HepG2 (cell line): ENCODE data around the gene ART4. TPM values are rescaled to one million over a fixed set of nuclear protein-coding genes. Genes with fewer than 3 reads are reported as not detected.

ENCODE experiments used
- FOXA1 ChIP-seq, 2 experiments: fragments of 450-650 bp in 1 of 2; sonication (generic) in 1 of 2; formaldehyde crosslinking in 1 of 2; IDR thresholded peaks; 2 replicates each; pipeline versions ENCODE4 v1.4.0 to v1.6.1; 2016 to 2020; ENCODE audit warnings: missing genetic modification reagents in 1 of 2
- GFI1 ChIP-seq: sonication (generic); formaldehyde crosslinking; IDR thresholded peaks from 2 replicates; pipeline ENCODE4 v1.5.0; 2020; ENCODE audit warnings: missing genetic modification reagents, mild to moderate bottlenecking, borderline replicate concordance
- HOXA9 ChIP-seq: sonication (generic); formaldehyde crosslinking; IDR thresholded peaks from 2 replicates; pipeline ENCODE4 v1.8.1; 2022; ENCODE audit warnings: missing genetic modification reagents, mild to moderate bottlenecking, moderate library complexity, borderline replicate concordance
- ISX ChIP-seq: sonication (generic); formaldehyde crosslinking; conservative IDR thresholded peaks from 2 replicates; pipeline ENCODE4 v1.5.0; 2020; ENCODE audit warnings: missing genetic modification reagents
- KDM5A ChIP-seq: fragments of 200-600 bp; sonication (generic); IDR thresholded peaks from 2 replicates; pipeline ENCODE4 v1.7.0; 2018; ENCODE audit warnings: antibody characterized with exemption, mild to moderate bottlenecking, low read length, borderline replicate concordance
- KLF6 ChIP-seq: IDR thresholded peaks from 2 replicates; pipeline ENCODE4 v1.8.0; 2016; ENCODE audit warnings: missing biosample characterization, missing genetic modification reagents
- POLR2A ChIP-seq, 2 experiments: IDR thresholded peaks; 2 replicates each; pipeline ENCODE4 v1.6.1; 2011; ENCODE audit warnings: low read depth in 2 of 2, low read length in 2 of 2, mild to moderate bottlenecking in 1 of 2, moderate library complexity in 1 of 2; ENCODE audit not compliant: insufficient read depth in 1 of 2
- RAD21 ChIP-seq: fragments of 450-650 bp; formaldehyde crosslinking; IDR thresholded peaks from 2 replicates; pipeline ENCODE4 v1.5.0; 2020; ENCODE audit warnings: mild to moderate bottlenecking
- SCMH1 ChIP-seq: sonication (generic); formaldehyde crosslinking; IDR thresholded peaks from 2 replicates; pipeline ENCODE4 v1.9.0; 2021; ENCODE audit warnings: missing genetic modification reagents, mild to moderate bottlenecking, borderline replicate concordance
- TCF7 ChIP-seq: sonication (generic); IDR thresholded peaks from 2 replicates; pipeline ENCODE4 v1.6.1; 2016; ENCODE audit warnings: antibody characterized with exemption, low read depth
- ZNF143 ChIP-seq: sonication (generic); formaldehyde crosslinking; IDR thresholded peaks from 2 replicates; pipeline ENCODE4 v1.4.0; 2020; ENCODE audit warnings: missing genetic modification reagents
- ZNF550 ChIP-seq: sonication (generic); formaldehyde crosslinking; IDR thresholded peaks from 2 replicates; pipeline ENCODE4 v1.4.0; 2020; ENCODE audit warnings: mild to moderate bottlenecking, missing genetic modification reagents, borderline replicate concordance
- ZNF556 ChIP-seq: sonication (generic); formaldehyde crosslinking; IDR thresholded peaks from 2 replicates; pipeline ENCODE4 v1.4.0; 2020; ENCODE audit warnings: mild to moderate bottlenecking, missing genetic modification reagents, borderline replicate concordance
- ZNF589 ChIP-seq: sonication (generic); formaldehyde crosslinking; conservative IDR thresholded peaks from 2 replicates; pipeline ENCODE4 v1.8.0; 2022; ENCODE audit warnings: mild to moderate bottlenecking, moderate library complexity, missing genetic modification reagents
- ZNF615 ChIP-seq: sonication (generic); formaldehyde crosslinking; IDR thresholded peaks from 2 replicates; pipeline ENCODE4 v1.5.0; 2020; ENCODE audit warnings: mild to moderate bottlenecking, missing genetic modification reagents, borderline replicate concordance
- ZNF790 ChIP-seq: sonication (generic); formaldehyde crosslinking; IDR thresholded peaks from 2 replicates; pipeline ENCODE4 v1.8.0; 2022; ENCODE audit warnings: missing genetic modification reagents, mild to moderate bottlenecking, borderline replicate concordance
- ZNF879 ChIP-seq: sonication (generic); formaldehyde crosslinking; IDR thresholded peaks from 2 replicates; pipeline ENCODE4 v1.8.1; 2023; ENCODE audit warnings: missing genetic modification reagents
- polyA plus RNA-seq, 8 experiments: library from polyadenylated mRNA; depleted of rRNA in 3 of 8; stranded (reverse) in 7 of 8; unstranded in 1 of 8; fragments of >200 nt; fragmentation: Illumina TruSeq in 4 of 8; extraction: Trizol in 4 of 8; gene quantifications; 2 replicates each; pipeline versions ENCODE4 v1.2.1 to v1.2.3, GENCODE V29; 2011 to 2016; ENCODE audit warnings: low read depth in 4 of 8, missing spikeins in 1 of 8, mixed read lengths in 1 of 8; ENCODE audit not compliant: insufficient read depth in 1 of 8
- total RNA-seq, 5 experiments: library from RNA; depleted of rRNA; stranded (reverse); fragments of >200 nt; fragmentation: Illumina TruSeq; extraction: Trizol; gene quantifications; 2 replicates each; pipeline ENCODE4 v1.2.3, GENCODE V29; 2016; ENCODE audit warnings: low read depth in 1 of 5
- TF ChIP-seq, protein P1 (sequence below): sonication (generic); formaldehyde crosslinking; IDR thresholded peaks from 2 replicates; pipeline ENCODE4 v1.9.0; 2022; ENCODE audit warnings: missing genetic modification reagents, mild to moderate bottlenecking, borderline replicate concordance
- TF ChIP-seq, protein P2 (sequence below): sonication (generic); formaldehyde crosslinking; IDR thresholded peaks from 2 replicates; pipeline ENCODE4 v1.4.0; 2020; ENCODE audit warnings: mild to moderate bottlenecking, missing genetic modification reagents
- TF ChIP-seq, protein P3 (sequence below): IDR thresholded peaks from 2 replicates; pipeline ENCODE4 v1.6.1; 2012; ENCODE audit warnings: low read length, improper control_type of control experiment
- TF ChIP-seq, protein P4 (sequence below): sonication (generic); formaldehyde crosslinking; IDR thresholded peaks from 2 replicates; pipeline ENCODE4 v1.4.0; 2020; ENCODE audit warnings: missing genetic modification reagents, borderline replicate concordance

ART4 gene
- total and polyA plus RNA-seq, 2 of the 13 experiments (the other 11 are each of a cell fraction or from before 2014, with no cell fraction given): 17.6 to 20.3 TPM

DNA sequence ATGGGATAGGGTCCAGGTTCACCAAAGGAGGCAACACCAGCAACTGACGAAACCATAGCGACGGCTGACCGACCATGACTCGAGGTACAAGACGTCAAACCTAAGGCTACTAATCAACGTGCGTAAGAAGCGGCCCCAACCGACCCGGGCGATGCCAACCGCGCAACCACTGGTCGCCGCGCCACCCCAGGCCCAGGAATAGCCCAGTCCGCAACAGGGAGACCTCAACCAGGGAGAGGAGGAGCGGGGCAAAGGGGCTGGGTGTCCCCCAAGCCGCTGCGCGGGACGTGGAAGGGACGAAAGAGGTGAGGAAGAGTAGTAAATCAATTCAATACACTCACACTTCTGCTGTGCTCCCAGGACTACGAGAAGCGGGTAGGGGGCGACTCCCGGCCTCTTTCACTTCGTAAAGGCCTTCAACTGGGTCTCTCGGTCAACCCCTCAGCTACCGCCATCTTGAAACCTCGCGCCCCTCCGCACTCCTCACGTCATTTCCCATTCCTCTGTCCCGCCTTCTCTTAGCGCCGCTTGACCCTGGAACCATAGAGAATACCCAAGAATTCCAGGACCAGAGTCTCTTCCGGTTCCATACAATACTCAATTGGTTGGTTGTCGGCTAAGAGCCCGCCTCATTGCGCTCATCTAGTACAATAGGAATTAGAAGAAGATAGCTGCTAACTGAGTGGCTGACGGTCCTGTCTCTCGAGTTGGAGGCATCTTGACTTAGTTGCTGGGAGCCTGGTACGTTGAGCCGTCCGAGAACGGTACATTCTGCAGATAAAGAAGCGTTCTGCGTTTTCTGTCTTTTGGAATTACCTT, 40.1 kb downstream of the ART4 start, which contains the start of the genes C12orf60 and WBP11 (continued):
- TF ChIP-seq, protein P1, sequence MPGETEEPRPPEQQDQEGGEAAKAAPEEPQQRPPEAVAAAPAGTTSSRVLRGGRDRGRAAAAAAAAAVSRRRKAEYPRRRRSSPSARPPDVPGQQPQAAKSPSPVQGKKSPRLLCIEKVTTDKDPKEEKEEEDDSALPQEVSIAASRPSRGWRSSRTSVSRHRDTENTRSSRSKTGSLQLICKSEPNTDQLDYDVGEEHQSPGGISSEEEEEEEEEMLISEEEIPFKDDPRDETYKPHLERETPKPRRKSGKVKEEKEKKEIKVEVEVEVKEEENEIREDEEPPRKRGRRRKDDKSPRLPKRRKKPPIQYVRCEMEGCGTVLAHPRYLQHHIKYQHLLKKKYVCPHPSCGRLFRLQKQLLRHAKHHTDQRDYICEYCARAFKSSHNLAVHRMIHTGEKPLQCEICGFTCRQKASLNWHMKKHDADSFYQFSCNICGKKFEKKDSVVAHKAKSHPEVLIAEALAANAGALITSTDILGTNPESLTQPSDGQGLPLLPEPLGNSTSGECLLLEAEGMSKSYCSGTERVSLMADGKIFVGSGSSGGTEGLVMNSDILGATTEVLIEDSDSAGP (CRISPR knock-in tag): peak; percentile 52; the same call in 1 of the 2 replicates
- TF ChIP-seq, protein P2, sequence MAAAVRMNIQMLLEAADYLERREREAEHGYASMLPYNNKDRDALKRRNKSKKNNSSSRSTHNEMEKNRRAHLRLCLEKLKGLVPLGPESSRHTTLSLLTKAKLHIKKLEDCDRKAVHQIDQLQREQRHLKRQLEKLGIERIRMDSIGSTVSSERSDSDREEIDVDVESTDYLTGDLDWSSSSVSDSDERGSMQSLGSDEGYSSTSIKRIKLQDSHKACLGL (CRISPR knock-in tag): 0 out of 2 replicates have a peak, but pooled peaks have one; percentile 21
- TF ChIP-seq ZNF615 (CRISPR knock-in tag): no peak
- TF ChIP-seq ZNF556 (CRISPR knock-in tag): no peak
- no peak for TF ChIP-seq KLF6 (CRISPR knock-in tag)
- no peak for TF ChIP-seq RAD21 (CRISPR knock-in tag)
- no peak for TF ChIP-seq ZNF879
- TF ChIP-seq, protein P3, sequence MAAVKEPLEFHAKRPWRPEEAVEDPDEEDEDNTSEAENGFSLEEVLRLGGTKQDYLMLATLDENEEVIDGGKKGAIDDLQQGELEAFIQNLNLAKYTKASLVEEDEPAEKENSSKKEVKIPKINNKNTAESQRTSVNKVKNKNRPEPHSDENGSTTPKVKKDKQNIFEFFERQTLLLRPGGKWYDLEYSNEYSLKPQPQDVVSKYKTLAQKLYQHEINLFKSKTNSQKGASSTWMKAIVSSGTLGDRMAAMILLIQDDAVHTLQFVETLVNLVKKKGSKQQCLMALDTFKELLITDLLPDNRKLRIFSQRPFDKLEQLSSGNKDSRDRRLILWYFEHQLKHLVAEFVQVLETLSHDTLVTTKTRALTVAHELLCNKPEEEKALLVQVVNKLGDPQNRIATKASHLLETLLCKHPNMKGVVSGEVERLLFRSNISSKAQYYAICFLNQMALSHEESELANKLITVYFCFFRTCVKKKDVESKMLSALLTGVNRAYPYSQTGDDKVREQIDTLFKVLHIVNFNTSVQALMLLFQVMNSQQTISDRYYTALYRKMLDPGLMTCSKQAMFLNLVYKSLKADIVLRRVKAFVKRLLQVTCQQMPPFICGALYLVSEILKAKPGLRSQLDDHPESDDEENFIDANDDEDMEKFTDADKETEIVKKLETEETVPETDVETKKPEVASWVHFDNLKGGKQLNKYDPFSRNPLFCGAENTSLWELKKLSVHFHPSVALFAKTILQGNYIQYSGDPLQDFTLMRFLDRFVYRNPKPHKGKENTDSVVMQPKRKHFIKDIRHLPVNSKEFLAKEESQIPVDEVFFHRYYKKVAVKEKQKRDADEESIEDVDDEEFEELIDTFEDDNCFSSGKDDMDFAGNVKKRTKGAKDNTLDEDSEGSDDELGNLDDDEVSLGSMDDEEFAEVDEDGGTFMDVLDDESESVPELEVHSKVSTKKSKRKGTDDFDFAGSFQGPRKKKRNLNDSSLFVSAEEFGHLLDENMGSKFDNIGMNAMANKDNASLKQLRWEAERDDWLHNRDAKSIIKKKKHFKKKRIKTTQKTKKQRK: peak; percentile 76
- TF ChIP-seq FOXA1 (IDR thresholded peaks at IDR 0.05): no peak
- TF ChIP-seq FOXA1 (CRISPR knock-in tag; IDR thresholded peaks at IDR 0.05): no peak
- TF ChIP-seq KDM5A: peak; percentile 78; the same call in 1 of the 2 replicates
- no peak; the same call in 1 of the 2 replicates for TF ChIP-seq ZNF589
- TF ChIP-seq TCF7: no peak
- no peak for TF ChIP-seq ZNF790 (CRISPR knock-in tag)
- TF ChIP-seq, protein P4, sequence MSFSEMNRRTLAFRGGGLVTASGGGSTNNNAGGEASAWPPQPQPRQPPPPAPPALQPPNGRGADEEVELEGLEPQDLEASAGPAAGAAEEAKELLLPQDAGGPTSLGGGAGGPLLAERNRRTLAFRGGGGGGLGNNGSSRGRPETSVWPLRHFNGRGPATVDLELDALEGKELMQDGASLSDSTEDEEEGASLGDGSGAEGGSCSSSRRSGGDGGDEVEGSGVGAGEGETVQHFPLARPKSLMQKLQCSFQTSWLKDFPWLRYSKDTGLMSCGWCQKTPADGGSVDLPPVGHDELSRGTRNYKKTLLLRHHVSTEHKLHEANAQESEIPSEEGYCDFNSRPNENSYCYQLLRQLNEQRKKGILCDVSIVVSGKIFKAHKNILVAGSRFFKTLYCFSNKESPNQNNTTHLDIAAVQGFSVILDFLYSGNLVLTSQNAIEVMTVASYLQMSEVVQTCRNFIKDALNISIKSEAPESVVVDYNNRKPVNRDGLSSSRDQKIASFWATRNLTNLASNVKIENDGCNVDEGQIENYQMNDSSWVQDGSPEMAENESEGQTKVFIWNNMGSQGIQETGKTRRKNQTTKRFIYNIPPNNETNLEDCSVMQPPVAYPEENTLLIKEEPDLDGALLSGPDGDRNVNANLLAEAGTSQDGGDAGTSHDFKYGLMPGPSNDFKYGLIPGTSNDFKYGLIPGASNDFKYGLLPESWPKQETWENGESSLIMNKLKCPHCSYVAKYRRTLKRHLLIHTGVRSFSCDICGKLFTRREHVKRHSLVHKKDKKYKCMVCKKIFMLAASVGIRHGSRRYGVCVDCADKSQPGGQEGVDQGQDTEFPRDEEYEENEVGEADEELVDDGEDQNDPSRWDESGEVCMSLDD (CRISPR knock-in tag): no peak
- peak; percentile 80 to 88 for TF ChIP-seq POLR2A (IDR thresholded peaks at IDR 0.05; ENCODE audit: insufficient read depth in 1 of 2, low read depth in 2 of 2, low read length in 2 of 2)
- TF ChIP-seq ISX (CRISPR knock-in tag): no peak
- no peak for TF ChIP-seq GFI1
- TF ChIP-seq HOXA9: no peak
- no peak for TF ChIP-seq SCMH1 (CRISPR knock-in tag)
- TF ChIP-seq ZNF550 (CRISPR knock-in tag): no peak
- TF ChIP-seq ZNF143 (CRISPR knock-in tag): 0 out of 2 replicates have a peak, but pooled peaks have one; percentile 38
